ENCODE results near the gene SLC12A7.

The SLC12A7 gene

DNA sequence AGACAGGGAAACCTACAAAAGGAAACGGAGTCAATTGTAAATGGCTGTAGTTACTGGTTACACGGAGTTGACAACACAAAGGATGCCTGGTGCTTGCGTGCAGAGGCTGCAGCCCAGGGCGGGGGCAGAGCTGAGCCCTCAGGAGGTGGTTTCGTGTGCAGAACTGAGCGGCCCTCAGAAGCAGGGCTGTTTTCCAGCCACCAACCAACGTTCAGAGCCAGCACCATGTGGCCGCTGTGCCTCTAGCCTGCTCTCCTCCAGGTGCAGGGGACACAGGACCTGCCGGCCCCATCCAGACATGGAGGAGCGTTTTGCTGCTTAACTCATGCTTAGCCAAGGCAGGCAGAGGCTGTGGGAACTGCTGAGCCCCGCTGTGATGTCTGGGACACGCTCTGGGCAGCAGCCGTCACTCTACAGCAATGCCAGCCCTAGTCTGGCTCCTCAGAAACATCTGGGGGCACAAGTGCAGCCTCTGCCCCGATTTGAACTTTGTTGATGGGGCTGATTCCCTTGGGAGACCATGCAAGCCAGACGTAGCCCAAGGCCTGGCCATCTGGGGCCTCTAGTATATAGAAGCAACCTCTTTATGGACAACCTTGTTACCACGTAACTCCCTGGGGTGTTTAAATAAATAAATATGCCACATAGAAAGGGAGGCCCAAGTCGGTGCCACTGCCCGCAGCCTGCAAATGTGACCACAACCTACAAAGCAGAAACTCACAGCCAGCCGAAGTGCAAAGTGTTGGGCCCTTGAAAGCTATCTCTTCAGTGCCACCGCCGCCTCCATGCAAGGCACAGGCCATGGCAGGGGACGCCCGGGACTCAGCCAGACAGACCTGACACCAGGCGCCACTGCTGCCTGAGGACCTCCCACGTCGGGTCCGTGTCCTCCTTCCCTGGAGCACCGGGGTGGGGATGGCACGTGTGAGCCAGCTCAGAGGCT, 61.2 kb downstream of the SLC12A7 start:
- no peak for DNase-seq (ENCODE audit: low spot score)

DNA sequence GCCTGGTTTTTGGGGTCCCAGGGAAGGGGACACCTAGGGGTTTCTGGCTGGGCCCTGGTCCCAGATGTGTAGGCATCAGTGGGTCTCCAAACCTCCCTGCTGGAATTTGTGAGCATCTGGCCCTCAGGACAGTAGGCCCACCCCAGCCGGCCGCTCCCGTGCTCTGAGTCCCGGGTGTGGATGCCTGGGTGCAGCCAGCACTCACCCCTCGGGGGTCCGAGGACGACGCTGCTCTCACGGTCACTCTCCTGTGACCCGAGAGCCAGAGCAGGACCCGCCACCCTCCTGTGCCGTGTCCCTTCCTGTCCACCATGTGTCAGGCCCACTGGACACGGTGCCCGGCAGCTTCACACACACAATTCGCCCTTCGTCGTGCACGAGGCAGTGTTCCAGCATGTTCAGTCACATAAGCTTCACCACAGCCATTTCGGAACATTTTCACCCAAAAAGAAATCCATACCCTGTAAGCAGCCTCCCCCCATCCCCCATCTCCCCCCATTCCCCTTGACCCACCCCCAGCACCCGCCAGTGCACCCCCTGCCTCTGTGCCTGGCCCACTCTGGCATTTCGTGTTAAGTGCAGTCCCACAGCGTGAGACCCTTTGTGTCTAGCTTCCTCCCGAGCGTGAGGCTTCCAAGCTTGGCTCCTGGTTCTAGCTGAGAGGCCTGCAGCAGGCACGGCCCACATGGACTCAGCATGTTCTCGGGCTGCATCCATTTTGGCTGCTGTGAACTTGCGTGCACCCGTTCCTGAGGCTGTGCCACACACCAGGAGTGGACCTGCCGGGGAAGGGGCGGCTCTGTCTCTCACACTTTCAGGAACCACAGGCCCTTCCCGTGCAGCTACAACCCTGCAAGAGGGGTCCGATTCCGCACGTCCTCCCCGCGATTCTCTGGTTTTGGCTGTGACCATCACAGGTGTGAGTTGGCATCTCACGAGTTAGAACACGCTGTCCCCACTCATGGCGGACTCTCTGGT, 62.7 kb downstream of the SLC12A7 start:
- DNase-seq (ENCODE audit: low spot score) = no peak

GRCh38 chr5:1048162-1048721, 63.6 kb downstream of the SLC12A7 start:
- no peak for DNase-seq (ENCODE audit: low spot score)

GRCh38 chr5:1047332-1047965, 64.4 kb downstream of the SLC12A7 start:
- no peak for DNase-seq (ENCODE audit: low spot score)

DNA sequence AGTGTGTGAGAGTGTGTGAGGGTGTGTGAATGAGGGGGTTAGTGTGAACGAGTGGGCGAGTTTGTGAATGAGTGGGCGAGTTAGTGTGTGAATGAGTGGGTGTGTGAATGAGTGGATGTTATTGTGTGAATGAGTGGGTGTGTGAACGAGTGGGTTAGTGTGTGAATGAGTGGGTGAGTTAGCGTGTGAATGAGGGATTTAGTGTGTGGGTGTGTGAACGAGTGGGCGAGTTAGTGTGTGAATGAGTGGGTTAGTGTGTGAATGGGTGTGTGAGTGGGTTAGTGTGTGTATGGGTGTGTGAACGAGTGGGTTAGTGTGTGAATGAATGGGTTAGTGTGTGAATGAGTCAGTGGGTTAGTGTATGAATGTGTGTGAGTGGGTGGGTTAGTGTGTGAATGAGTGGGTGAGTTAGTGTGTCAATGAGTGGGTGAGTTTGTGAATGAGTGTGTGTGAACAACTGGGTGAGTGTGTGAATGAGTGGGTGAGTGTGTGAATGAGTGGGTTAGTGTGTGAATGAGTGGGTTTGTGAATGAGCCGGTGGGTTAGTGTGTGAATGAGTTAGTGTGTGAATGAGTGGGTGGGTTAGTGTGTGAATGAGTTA, 65.8 kb downstream of the SLC12A7 start:
- DNase-seq (ENCODE audit: low spot score) = no peak

- no peak for DNase-seq (ENCODE audit: low spot score)
Measured at GRCh38 chr5:1044117-1044516, 67.7 kb downstream of the SLC12A7 start.

GRCh38 chr5:1043327-1043726, 68.5 kb downstream of the SLC12A7 start:
- DNase-seq (ENCODE audit: low spot score) = no peak

GRCh38 chr5:1042626-1043025, 69.2 kb downstream of the SLC12A7 start:
- no peak for DNase-seq (ENCODE audit: low spot score)

DNA sequence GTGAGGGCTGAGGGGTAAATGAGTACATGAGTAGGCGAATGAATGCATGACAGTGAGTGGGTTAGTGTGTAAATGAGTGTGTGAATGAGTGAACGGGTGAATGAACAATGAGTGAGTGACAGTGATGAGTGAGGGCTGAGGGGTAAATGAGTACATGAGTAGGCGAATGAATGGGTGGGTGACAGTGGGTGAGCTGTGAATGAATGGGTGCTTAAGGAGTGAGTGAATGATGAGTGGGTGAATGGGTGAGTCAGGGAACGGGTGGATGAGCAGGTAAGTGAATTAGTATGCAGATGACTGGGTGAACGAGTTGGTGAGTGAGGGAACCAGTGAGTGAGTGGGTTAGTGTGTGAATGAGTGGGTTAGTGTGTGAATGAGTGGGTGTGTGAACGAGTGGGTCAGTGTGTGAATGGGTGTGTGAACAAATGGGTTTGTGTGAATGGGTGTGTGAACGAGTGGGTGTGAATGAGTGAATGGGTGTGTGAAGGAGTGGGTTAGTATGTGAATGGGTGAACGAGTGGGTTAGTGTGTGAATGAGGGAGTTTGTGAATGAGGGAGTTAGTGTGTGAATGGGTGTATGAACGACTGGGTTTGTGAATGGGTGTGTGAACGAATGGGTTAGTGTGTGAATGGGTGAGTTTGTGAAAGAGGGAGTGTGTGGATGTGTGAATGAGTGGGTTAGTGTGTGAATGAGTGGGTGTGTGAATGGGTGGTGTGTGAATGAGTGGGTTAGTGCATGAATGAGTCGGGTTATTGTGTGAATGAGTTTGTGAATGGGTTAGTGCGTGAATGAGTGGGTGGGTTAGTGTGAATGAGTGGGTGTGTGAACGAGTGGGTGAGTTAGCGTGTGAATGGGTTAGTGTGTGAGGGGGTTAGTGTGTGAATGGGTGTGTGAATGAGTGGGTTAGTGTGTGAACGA, 70.4 kb downstream of the SLC12A7 start:
- DNase-seq (ENCODE audit: low spot score) = peak; percentile 57

GRCh38 chr5:1040571-1040970, 71.3 kb downstream of the SLC12A7 start:
- no peak for DNase-seq (ENCODE audit: low spot score)

DNA sequence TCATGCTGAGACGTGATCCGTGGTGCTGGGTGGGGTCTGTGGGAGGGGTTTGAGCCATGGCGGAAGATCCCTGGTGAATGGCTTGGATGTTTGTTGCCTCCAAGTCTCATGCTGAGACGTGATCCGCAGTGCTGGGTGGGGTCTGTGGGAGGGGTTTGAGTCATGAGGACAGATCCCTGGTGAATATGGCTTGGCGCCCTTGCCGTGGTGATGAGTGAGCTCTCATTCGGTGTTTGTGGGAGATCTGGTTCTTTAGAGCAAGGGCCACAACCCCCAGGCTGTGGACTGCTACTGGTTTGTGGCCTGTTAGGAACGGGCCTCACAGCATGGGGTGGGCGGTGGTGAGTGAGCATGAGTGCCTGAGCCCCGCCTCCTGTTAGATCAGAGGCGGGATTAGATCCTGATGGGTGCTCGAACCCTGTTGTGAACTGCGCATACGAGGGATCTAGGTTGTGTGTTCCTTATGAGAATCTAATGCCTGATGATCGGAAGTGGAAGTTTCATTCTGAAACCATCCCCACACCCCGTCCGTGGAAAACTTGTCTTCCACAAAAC, 72.1 kb downstream of the SLC12A7 start:
- no peak for DNase-seq (ENCODE audit: low spot score)

DNA sequence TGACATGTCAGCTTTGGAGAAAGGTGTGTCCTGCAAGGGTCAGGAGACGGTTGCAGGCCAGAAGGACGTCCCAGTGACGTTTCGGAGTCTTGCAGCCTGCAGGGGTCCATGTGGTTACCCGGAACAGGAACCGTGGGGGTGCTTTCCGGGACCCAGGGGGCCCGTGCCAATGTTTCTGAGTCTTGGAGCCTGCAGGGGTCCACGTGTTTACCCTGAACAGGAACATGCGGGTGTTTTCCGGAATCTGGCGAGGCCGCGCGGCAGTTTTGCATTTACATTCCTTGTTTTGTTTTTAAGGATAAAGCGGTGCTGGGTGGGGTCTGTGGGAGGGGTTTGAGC, 72.7 kb downstream of the SLC12A7 start:
- no peak for DNase-seq (ENCODE audit: low spot score)

DNA sequence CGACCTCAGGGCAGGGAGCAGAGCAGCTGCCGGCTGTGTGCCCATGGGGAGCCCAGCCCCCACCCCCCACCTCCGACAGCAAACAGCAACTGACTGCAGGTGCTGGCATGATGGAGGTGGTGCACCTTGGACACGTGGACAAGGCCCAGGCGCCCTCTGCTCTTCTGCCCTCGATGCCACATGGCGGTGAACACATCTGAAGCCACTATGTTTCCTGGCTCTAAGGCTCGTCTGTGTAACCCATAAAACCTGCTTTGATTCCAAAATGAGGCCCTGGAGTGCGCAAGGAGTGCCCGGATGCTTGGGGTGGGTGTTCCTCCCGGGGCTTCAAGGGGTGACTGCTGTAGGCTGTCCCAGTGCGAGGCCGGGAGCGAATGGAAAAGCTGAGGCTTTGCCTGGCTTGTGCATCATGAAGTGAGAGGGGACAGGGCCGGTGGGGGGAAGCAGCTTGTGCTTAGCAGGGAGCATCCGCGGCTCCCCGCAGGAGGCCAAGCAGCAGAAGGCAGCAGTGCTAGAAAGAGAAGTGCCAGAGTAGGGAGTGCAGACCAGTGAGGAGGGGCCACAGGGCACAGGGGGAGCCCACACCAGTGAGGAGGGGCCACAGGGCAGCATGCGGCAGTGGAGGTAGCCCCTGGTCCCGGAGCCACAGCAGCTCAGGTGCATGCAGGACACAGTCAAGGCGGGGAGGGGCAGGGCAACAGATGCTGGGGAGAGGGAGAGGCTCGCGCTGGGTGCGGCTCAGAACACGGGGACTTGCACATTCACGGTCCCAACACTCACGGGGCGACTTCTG, 73.2 kb downstream of the SLC12A7 start:
- no peak for DNase-seq (ENCODE audit: low spot score)

GRCh38 chr5:1037671-1038416, 74.0 kb downstream of the SLC12A7 start:
- no peak for DNase-seq (ENCODE audit: low spot score)

- DNase-seq (ENCODE audit: low spot score) = no peak
Measured at GRCh38 chr5:1037123-1037670, 74.7 kb downstream of the SLC12A7 start.

DNA sequence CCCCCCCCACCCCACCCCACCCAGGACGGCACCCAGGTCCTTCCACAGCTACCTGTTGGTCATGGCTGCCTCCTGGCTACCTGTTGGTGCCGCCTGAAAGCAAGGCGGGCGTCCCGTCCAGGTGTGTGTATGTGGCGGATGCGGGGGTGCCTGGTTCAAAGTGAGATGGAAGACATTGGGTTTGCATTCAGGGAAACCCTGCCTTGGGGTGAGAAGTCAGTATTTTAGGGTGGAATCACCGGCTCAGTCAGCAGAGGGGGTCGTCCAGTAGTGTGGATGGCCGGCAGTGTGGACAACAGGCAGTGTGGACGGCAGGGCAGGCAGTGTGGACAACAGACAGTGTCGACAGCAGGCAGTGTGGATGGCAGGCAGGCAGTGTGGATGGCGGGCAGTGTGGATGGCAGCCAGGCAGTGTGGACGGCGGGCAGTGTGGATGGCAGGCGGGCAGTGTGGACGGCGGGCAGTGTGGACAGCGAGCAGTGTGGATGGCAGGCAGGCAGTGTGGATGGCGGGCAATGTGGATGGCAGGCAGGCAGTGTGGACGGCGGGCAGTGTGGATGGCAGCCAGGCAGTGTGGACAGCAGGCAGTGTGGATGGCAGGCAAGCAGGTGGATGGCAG, 75.2 kb downstream of the SLC12A7 start:
- no peak for DNase-seq (ENCODE audit: low spot score)

- DNase-seq (ENCODE audit: low spot score) = no peak
Measured at GRCh38 chr5:1035421-1036405, 76.2 kb downstream of the SLC12A7 start.

Measured in putamen (tissue), 1 donor.